H1 (cell line): ENCODE measurements around the gene SPOCK3. TPM values are rescaled to one million over a fixed set of nuclear protein-coding genes. Genes with fewer than 3 reads are reported as not detected.

ENCODE experiments used
- CTCF ChIA-PET: fragments of 300-600 bp; sonication (Branson Sonifier 250); formaldehyde crosslinking; loops from one replicate; lab custom pipeline; 2021; ENCODE audit not compliant: partially characterized antibody; lab: Charles Lee
- POLR2A ChIA-PET: fragments of 300-600 bp; sonication (Branson Sonifier 250); formaldehyde crosslinking; loops from one replicate; lab custom pipeline; 2021; ENCODE audit warnings: inconsistent platforms; ENCODE audit not compliant: partially characterized antibody; lab: Charles Lee
- DNase-seq, 2 experiments: peaks; one replicate each; pipeline versions ENCODE4 v3.0.0 to v3.0.0-alpha.2; 2010 to 2022; ENCODE audit warnings: low spot score in 2 of 2, low read depth in 1 of 2, mixed read lengths in 1 of 2
- FAIRE-seq: peaks from 2 replicates; lab custom pipeline; 2011; peaks lifted over from hg19 to GRCh38; lab: Jason Lieb, UNC
- H2AFZ ChIP-seq: 2 replicates; pipeline ENCODE4 v1.8.1; 2012; ENCODE audit warnings: low read length, inconsistent platforms
- H2AK5ac ChIP-seq: 2 replicates; pipeline ENCODE4 v1.6.1; 2013; ENCODE audit warnings: low read depth, low read length
- H2BK120ac ChIP-seq: replicated peaks from 2 replicates; pipeline ENCODE3; 2013; ENCODE audit warnings: low read depth, low read length, inconsistent platforms
- H2BK12ac ChIP-seq: 2 replicates; pipeline ENCODE4 v1.6.1; 2013; ENCODE audit warnings: low read depth, low read length
- H2BK15ac ChIP-seq: 2 replicates; pipeline ENCODE4 v1.6.1; 2013; ENCODE audit warnings: low read length
- H2BK20ac ChIP-seq: 2 replicates; pipeline ENCODE4 v1.6.1; 2013; ENCODE audit warnings: low read length
- H2BK5ac ChIP-seq: 2 replicates; pipeline ENCODE4 v1.6.1; 2013; ENCODE audit warnings: low read depth, low read length
- H3K14ac ChIP-seq: 2 replicates; pipeline ENCODE4 v1.6.1; 2013; ENCODE audit warnings: inconsistent platforms; ENCODE audit not compliant: insufficient read length
- H3K18ac ChIP-seq: 2 replicates; pipeline ENCODE4 v1.6.1; 2013; ENCODE audit warnings: low read length; ENCODE audit errors: extremely low read depth
- H3K23ac ChIP-seq: 2 replicates; pipeline ENCODE4 v1.6.1; 2013; ENCODE audit warnings: inconsistent platforms; ENCODE audit not compliant: insufficient read length
- H3K23me2 ChIP-seq: 2 replicates; pipeline ENCODE4 v1.6.1; 2013; ENCODE audit warnings: low read depth, low read length
- H3K27ac ChIP-seq: 2 replicates; pipeline ENCODE4 v1.6.1; 2011; ENCODE audit warnings: low read depth, low read length, inconsistent platforms
- H3K27me3 ChIP-seq, 4 experiments: replicated peaks in 1 of 4; 1 replicate in 1 of 4; 2 replicates in 3 of 4; pipeline versions ENCODE4 v1.6.1 to v1.8.1; 2011 to 2013; ENCODE audit warnings: low read length in 3 of 4, mild to moderate bottlenecking in 3 of 4, inconsistent platforms in 2 of 4, mixed read lengths in 2 of 4, moderate library complexity in 1 of 4; ENCODE audit not compliant: control insufficient read depth in 3 of 4, insufficient read depth in 3 of 4; ENCODE audit errors: extremely low read depth in 1 of 4
- H3K36me3 ChIP-seq, 4 experiments: 2 replicates each; pipeline versions ENCODE4 v1.6.1 to v1.8.1; 2011 to 2013; ENCODE audit warnings: mild to moderate bottlenecking in 4 of 4, low read length in 3 of 4, moderate library complexity in 2 of 4, control low read depth in 1 of 4, inconsistent platforms in 1 of 4; ENCODE audit not compliant: insufficient read depth in 4 of 4, control insufficient read depth in 2 of 4
- H3K4ac ChIP-seq: replicated peaks from 2 replicates; pipeline ENCODE3; 2013; ENCODE audit warnings: low read length, low read depth, mixed read lengths, inconsistent platforms; ENCODE audit not compliant: insufficient read length
- H3K4me1 ChIP-seq, 4 experiments: replicated peaks in 1 of 4; 1 replicate in 1 of 4; 2 replicates in 3 of 4; pipeline versions ENCODE4 v1.6.1 to v1.8.1; 2011 to 2013; ENCODE audit warnings: low read length in 3 of 4, inconsistent platforms in 2 of 4, mixed read lengths in 1 of 4; ENCODE audit not compliant: insufficient read depth in 4 of 4, control insufficient read depth in 3 of 4
- H3K4me2 ChIP-seq, 2 experiments: 2 replicates each; pipeline versions ENCODE4 v1.6.1 to v1.8.1; 2011 to 2013; ENCODE audit warnings: low read depth in 2 of 2, low read length in 2 of 2, control low read depth in 1 of 2, inconsistent platforms in 1 of 2, mild to moderate bottlenecking in 1 of 2; ENCODE audit not compliant: insufficient read depth in 1 of 2
- H3K4me3 ChIP-seq, 4 experiments: fragments of 200-600, 300-600 bp in 1 of 4; sonication (generic), shearing (Covaris generic), sonication (Bioruptor Twin) in 1 of 4; 2 replicates each; pipeline versions ENCODE4 v1.5.1 to v1.8.1; 2011 to 2016; ENCODE audit warnings: low read length in 4 of 4, low read depth in 3 of 4, control low read depth in 2 of 4, inconsistent platforms in 2 of 4, mild to moderate bottlenecking in 2 of 4, mixed read lengths in 1 of 4, moderate library complexity in 1 of 4; ENCODE audit not compliant: insufficient read depth in 2 of 4; ENCODE audit errors: extremely low read depth in 1 of 4
- H3K56ac ChIP-seq: replicated peaks from 2 replicates; pipeline ENCODE3; 2013; ENCODE audit warnings: low read depth, mild to moderate bottlenecking, mixed read lengths, low read length, inconsistent platforms; ENCODE audit not compliant: insufficient read length
- H3K79me1 ChIP-seq: 2 replicates; pipeline ENCODE4 v1.6.1; 2013; ENCODE audit warnings: low read depth, low read length, control low read depth
- H3K79me2 ChIP-seq, 2 experiments: 2 replicates each; pipeline versions ENCODE4 v1.6.1 to v1.8.1; 2012 to 2013; ENCODE audit warnings: low read length in 2 of 2, mild to moderate bottlenecking in 2 of 2, inconsistent platforms in 1 of 2; ENCODE audit not compliant: insufficient read depth in 2 of 2, control insufficient read depth in 1 of 2
- H3K9ac ChIP-seq, 4 experiments: replicated peaks in 1 of 4; 1 replicate in 1 of 4; 2 replicates in 3 of 4; pipeline versions ENCODE4 v1.6.1 to v1.8.1; 2011 to 2013; ENCODE audit warnings: low read depth in 3 of 4, low read length in 3 of 4, control low read depth in 2 of 4, mild to moderate bottlenecking in 2 of 4, moderate library complexity in 2 of 4, inconsistent platforms in 1 of 4; ENCODE audit errors: extremely low read depth in 1 of 4
- H3K9me3 ChIP-seq, 2 experiments: 2 replicates each; pipeline versions ENCODE4 v1.6.1 to v1.8.1; 2012 to 2013; ENCODE audit warnings: mild to moderate bottlenecking in 2 of 2, moderate library complexity in 2 of 2, control low read depth in 1 of 2, inconsistent platforms in 1 of 2, low read depth in 1 of 2, low read length in 1 of 2, mixed read lengths in 1 of 2; ENCODE audit not compliant: insufficient read depth in 2 of 2
- H4K20me1 ChIP-seq, 2 experiments: replicated peaks in 1 of 2; 2 replicates each; pipeline versions ENCODE3 to v1.8.1; 2011 to 2013; ENCODE audit warnings: inconsistent platforms in 2 of 2, low read length in 2 of 2, mild to moderate bottlenecking in 1 of 2; ENCODE audit not compliant: insufficient read depth in 2 of 2, control insufficient read depth in 1 of 2
- H4K5ac ChIP-seq: 2 replicates; pipeline ENCODE4 v1.6.1; 2013; ENCODE audit warnings: low read length, low read depth, mixed read lengths, inconsistent platforms; ENCODE audit not compliant: insufficient read length
- H4K8ac ChIP-seq: 2 replicates; pipeline ENCODE4 v1.8.0; 2013; ENCODE audit warnings: mild to moderate bottlenecking, moderate library complexity, low read length, inconsistent platforms; ENCODE audit not compliant: insufficient read depth; ENCODE audit errors: extremely low read depth
- H4K91ac ChIP-seq: replicated peaks from 2 replicates; pipeline ENCODE3; 2013; ENCODE audit warnings: low read length, mixed read lengths, inconsistent platforms; ENCODE audit not compliant: insufficient read length
- BCL11A ChIP-seq, 2 experiments: IDR thresholded peaks; one replicate each; pipeline ENCODE4 v1.6.1; 2011; ENCODE audit warnings: low read depth in 2 of 2, low read length in 2 of 2, mild to moderate bottlenecking in 2 of 2
- JUN ChIP-seq: IDR thresholded peaks from 2 replicates; pipeline ENCODE4 v1.6.1; 2011; ENCODE audit warnings: low read depth, mild to moderate bottlenecking, improper control_type of control experiment, low read length
- KDM1A ChIP-seq: fragments of 200-600, 300-600 bp; sonication (generic); IDR thresholded peaks from 2 replicates; pipeline ENCODE4 v1.7.1; 2016; ENCODE audit warnings: mild to moderate bottlenecking, low read length, borderline replicate concordance
- NANOG ChIP-seq: IDR thresholded peaks from 2 replicates; pipeline ENCODE4 v1.6.1; 2011; ENCODE audit warnings: low read length, low read depth, mild to moderate bottlenecking, inconsistent platforms; ENCODE audit not compliant: insufficient read depth, poor library complexity, severe bottlenecking
- NRF1 ChIP-seq: IDR thresholded peaks from 2 replicates; pipeline ENCODE4 v1.6.1; 2011; ENCODE audit warnings: mild to moderate bottlenecking, low read depth, low read length, improper control_type of control experiment
- RAD21 ChIP-seq, 2 experiments: IDR thresholded peaks in 1 of 2; conservative IDR thresholded peaks in 1 of 2; 2 replicates each; pipeline ENCODE4 v1.6.1; 2011; ENCODE audit warnings: low read depth in 2 of 2, low read length in 2 of 2, improper control_type of control experiment in 1 of 2, inconsistent platforms in 1 of 2, mild to moderate bottlenecking in 1 of 2, moderate library complexity in 1 of 2
- SIX5 ChIP-seq: IDR thresholded peaks from 2 replicates; pipeline ENCODE4 v1.6.1; 2011; ENCODE audit warnings: mild to moderate bottlenecking, low read depth, low read length
- SUZ12 ChIP-seq: fragments of 200-600 bp; sonication (generic); IDR thresholded peaks from 2 replicates; pipeline ENCODE4 v1.6.1; 2012; ENCODE audit warnings: mild to moderate bottlenecking, inconsistent platforms, low read length, moderate library complexity, mixed read lengths
- ZNF274 ChIP-seq: IDR thresholded peaks from 2 replicates; pipeline ENCODE4 v1.7.0; 2012; ENCODE audit warnings: low read length, borderline replicate concordance; ENCODE audit errors: extremely low read depth
- WGBS, 2 experiments: shearing (Covaris generic) in 1 of 2; methylation state at CpG; one replicate each; pipeline versions ENCODE4 v1.1.6 to v1.1.7; 2013 to 2015; ENCODE audit warnings: low lambda C conversion rate in 2 of 2, mixed read lengths in 2 of 2, inconsistent platforms in 1 of 2, low coverage in 1 of 2, missing lambda C conversion rate in 1 of 2; ENCODE audit not compliant: insufficient replicate concordance in 2 of 2, insufficient coverage in 1 of 2, insufficient read length in 1 of 2; ENCODE audit errors: extremely low coverage in 1 of 2, missing lambda C conversion rate in 1 of 2; 5-methylcytosine and 5-hydroxymethylcytosine counted together
- polyA plus RNA-seq, 7 experiments: library from polyadenylated mRNA; depleted of rRNA in 3 of 7; stranded (reverse) in 5 of 7; unstranded in 2 of 7; fragments of >200 nt in 5 of 7; fragments of 200-250 nt in 2 of 7; gene quantifications; 1 replicate in 5 of 7; 2 replicates in 1 of 7; 4 replicates in 1 of 7; pipeline versions ENCODE4 v1.2.1 to v1.2.3, GENCODE V29; 2011 to 2013; ENCODE audit warnings: missing spikeins in 2 of 7, mixed read lengths in 2 of 7
- total RNA-seq: library from RNA; stranded (reverse); fragmentation: NEBNext Ultra II Directional; extraction: Animal tissue kit (Norgen Biotek cat#: 25700); gene quantifications from 2 replicates; pipeline ENCODE4 v1.2.1, GENCODE V29; 2021
- TF ChIP-seq, protein P1 (sequence below): IDR thresholded peaks from 2 replicates; pipeline ENCODE4 v1.6.1; 2011; ENCODE audit warnings: low read length, improper control_type of control experiment

The SPOCK3 gene
- total and polyA plus RNA-seq, 2 of the 8 experiments (the other 6 are each of a cell fraction or from before 2014, with no cell fraction given): 0.14 to 0.60 TPM

DNA sequence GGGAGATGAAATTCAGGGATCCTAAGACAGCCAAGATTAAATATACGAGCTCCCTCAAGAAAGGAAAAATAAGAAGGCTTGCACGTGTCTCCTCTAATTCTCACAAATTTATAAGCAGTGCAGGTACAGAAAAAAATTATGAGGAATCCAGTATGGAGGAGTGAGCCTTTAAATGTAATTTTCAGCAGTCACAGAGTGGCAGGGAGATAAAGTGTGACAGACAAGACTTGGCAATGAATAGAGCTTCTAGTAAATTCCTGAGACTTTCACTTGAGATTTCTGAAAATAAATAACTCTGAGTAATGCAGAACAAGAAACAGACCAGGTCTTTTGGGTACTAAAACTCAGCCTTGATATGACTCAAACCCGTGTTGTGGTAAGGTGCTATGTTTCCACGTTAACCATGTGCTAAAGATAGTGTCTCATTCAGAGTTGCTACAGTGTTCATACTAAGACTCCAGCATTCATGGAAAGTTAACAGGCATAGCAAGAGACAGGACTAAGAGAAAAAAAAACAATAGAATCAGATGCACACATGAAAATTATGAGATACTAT lies 119.8 kb downstream of the SPOCK3 start:
- Histone ChIP-seq H4K20me1 (no peaks in the 10 kb centered on the region), H2BK120ac (no peak overlapping the region), H3K23ac (no peak overlapping the region), H3K4me1 (no peaks in the 10 kb centered on the region), H3K9ac (no peak overlapping the region), H4K8ac (no peak overlapping the region), H2BK15ac (no peak overlapping the region), H4K5ac (no peak overlapping the region), H4K91ac (no peak overlapping the region), H2BK12ac (no peak overlapping the region), H3K18ac (no peak overlapping the region), H3K9me3 (no peaks in the 10 kb centered on the region), H3K4me2 (no peak overlapping the region), H3K4ac (no peak overlapping the region), H3K14ac (no peak overlapping the region), H2BK20ac (no peak overlapping the region), H2BK5ac (no peak overlapping the region), H3K23me2 (no peaks in the 10 kb centered on the region), H2AK5ac (no peak overlapping the region), H3K27me3 (no peaks in the 10 kb centered on the region), H3K79me2 (no peaks in the 10 kb centered on the region), H3K36me3 (no peaks in the 10 kb centered on the region), H2AFZ (no peak overlapping the region), H3K27ac (no peak overlapping the region), H3K4me3 (no peak overlapping the region), H3K56ac (no peak overlapping the region), H3K79me1 (no peaks in the 10 kb centered on the region; the same call in 1 of the 2 replicates)
- FAIRE-seq (no peak), DNase-seq (no peak)
- 84% methylated on average over 4 of the region's 4 CpGs; no CpG with 5 or more reads in 1 of the 2 experiments for WGBS, 2 experiments
- ChIA-PET POLR2A (no interaction called here), CTCF (interaction anchor here (1.0 to 2.2 kb wide), 2 partner anchors 63 to 175 kb away, joined by 3 to 5 read pairs; no protein-coding TSS in a partner anchor)
- no peak for TF ChIP-seq BCL11A (IDR thresholded peaks at IDR 0.05; ENCODE audit: low read depth in 2 of 2, low read length in 2 of 2)
- no peak for TF ChIP-seq ZNF274
- TF ChIP-seq SIX5: no peak
- TF ChIP-seq RAD21 (IDR thresholded peaks at IDR 0.05 in 1 of 2, conservative IDR thresholded peaks at IDR 0.05 in 1 of 2; ENCODE audit: low read depth in 2 of 2, low read length in 2 of 2): no peak
- TF ChIP-seq NRF1: no peak
- no peak for TF ChIP-seq NANOG
- no peak for TF ChIP-seq SUZ12
- TF ChIP-seq, protein P1, sequence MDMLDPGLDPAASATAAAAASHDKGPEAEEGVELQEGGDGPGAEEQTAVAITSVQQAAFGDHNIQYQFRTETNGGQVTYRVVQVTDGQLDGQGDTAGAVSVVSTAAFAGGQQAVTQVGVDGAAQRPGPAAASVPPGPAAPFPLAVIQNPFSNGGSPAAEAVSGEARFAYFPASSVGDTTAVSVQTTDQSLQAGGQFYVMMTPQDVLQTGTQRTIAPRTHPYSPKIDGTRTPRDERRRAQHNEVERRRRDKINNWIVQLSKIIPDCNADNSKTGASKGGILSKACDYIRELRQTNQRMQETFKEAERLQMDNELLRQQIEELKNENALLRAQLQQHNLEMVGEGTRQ: no peak
- no peak for TF ChIP-seq JUN
- TF ChIP-seq KDM1A: no peak
